Stomach (tissue), 4 donors: Measurements from ENCODE around the gene FBXW7.

Source experiments
- POLR2A ChIP-seq, 4 donors: fragments of 450-650 bp; IDR thresholded peaks; one replicate each; pipeline ENCODE4 v1.6.1; 2016; ENCODE audit warnings: antibody characterized with exemption in 4 of 4, control low read depth in 2 of 4, mild to moderate bottlenecking in 1 of 4, moderate library complexity in 1 of 4
- POLR2AphosphoS5 ChIP-seq, 3 donors: sonication (generic); formaldehyde crosslinking; IDR thresholded peaks; one replicate each; pipeline ENCODE4 v1.6.1; 2016; ENCODE audit warnings: antibody characterized with exemption in 3 of 3
- TF ChIP-seq, protein P1 (sequence below), 7 experiments: fragments of 450-650 bp in 4 of 7; fragments of 200-600 bp in 3 of 7; sonication (generic) in 3 of 7; IDR thresholded peaks; one replicate each; pipeline ENCODE4 v1.5.1; 2016 to 2019; ENCODE audit warnings: antibody characterized with exemption in 7 of 7, control low read depth in 2 of 7, mild to moderate bottlenecking in 1 of 7

DNA sequence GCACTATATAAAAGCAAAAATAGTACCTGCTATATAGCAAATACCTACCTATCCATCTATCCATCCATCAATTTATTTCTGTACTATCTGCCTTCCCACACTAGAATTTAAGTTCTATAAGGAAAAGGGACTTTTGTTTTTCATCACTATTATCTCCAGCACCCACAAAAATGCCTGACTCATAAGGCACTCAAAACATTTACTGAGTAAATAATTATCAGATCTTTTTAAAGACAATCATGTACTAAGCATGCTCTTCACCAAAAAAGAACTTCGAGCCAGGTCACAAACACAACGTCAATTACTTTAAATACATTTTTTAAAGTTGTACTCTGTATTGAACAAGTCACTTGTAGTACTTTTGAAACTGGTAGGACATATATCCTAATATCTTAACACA is 119.9 kb downstream of the FBXW7 start:
- TF ChIP-seq POLR2A (IDR thresholded peaks at IDR 0.05) (no peak), POLR2AphosphoS5 (IDR thresholded peaks at IDR 0.05) (no peak)
- TF ChIP-seq, protein P1, sequence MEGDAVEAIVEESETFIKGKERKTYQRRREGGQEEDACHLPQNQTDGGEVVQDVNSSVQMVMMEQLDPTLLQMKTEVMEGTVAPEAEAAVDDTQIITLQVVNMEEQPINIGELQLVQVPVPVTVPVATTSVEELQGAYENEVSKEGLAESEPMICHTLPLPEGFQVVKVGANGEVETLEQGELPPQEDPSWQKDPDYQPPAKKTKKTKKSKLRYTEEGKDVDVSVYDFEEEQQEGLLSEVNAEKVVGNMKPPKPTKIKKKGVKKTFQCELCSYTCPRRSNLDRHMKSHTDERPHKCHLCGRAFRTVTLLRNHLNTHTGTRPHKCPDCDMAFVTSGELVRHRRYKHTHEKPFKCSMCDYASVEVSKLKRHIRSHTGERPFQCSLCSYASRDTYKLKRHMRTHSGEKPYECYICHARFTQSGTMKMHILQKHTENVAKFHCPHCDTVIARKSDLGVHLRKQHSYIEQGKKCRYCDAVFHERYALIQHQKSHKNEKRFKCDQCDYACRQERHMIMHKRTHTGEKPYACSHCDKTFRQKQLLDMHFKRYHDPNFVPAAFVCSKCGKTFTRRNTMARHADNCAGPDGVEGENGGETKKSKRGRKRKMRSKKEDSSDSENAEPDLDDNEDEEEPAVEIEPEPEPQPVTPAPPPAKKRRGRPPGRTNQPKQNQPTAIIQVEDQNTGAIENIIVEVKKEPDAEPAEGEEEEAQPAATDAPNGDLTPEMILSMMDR (IDR thresholded peaks at IDR 0.05): no peak
